ENCODE measurements around the gene ZNF280D.
"Not testable (repeated sequence)": the region's sequence is repeated elsewhere in the genome, so short reads cannot be mapped to it uniquely, and the experiment has no call there.

The ZNF280D gene, protein sequence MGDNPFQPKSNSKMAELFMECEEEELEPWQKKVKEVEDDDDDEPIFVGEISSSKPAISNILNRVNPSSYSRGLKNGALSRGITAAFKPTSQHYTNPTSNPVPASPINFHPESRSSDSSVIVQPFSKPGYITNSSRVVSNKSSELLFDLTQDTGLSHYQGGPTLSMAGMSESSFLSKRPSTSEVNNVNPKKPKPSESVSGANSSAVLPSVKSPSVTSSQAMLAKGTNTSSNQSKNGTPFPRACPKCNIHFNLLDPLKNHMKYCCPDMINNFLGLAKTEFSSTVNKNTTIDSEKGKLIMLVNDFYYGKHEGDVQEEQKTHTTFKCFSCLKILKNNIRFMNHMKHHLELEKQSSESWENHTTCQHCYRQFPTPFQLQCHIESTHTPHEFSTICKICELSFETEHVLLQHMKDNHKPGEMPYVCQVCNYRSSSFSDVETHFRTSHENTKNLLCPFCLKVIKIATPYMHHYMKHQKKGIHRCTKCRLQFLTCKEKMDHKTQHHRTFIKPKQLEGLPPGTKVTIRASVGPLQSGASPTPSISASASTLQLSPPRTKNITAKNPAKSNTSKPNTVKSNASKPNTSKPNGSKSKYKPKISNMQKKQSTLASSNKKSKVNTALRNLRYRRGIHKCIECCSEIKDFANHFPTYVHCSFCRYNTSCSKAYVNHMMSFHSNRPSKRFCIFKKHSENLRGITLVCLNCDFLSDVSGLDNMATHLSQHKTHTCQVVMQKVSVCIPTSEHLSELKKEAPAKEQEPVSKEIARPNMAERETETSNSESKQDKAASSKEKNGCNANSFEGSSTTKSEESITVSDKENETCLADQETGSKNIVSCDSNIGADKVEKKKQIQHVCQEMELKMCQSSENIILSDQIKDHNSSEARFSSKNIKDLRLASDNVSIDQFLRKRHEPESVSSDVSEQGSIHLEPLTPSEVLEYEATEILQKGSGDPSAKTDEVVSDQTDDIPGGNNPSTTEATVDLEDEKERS

DNA sequence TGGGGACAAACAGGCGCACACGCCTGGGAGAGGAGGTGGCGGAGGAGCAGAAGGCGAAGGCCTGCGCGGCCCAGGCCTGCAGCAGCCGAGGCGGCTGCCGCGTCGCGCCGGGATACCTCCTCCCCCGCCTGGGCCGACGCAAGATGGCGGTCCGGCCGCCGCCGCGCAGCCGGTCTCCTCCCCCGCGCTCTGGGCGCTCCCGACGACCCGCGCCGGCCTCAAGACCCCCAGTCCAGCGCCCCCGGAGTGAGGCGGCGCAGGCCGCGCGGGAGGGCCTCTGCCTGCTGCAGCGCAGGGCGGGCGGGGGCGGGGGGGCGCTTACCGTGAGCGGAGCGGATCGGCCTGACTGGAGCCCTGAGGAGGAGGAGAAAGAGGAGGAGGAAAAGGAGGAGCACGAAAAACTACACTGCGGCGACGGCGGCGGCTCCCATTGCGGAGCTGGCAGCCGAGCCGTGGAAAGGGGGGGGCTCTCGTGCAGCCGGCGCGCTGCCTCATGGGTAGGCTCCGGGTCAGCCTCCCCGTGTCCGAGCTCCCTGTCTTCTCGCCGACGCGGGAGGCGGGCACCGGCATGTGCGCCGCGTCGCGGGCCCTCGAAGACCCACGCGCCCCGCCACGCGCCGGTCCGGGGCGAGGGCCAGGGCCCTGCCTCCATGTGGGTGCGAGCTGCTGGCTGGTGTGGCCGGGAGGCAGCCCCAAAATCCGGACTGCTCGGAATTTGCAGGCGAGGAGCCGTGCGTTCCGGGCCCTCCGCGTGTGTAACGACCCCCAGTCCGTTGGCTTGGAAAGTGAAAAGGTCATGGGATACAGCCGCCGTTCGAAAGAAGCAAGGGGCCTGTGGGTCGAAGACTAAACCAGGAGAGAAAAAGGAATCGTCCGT, at the start of gene ZNF280D:
ZNF280D (minus strand) TSS at position 374 of the 877 bp plus-strand sequence. CDS start 26,400 bp downstream, outside the sequence.
- DNase-seq = peak; percentile 85

DNA sequence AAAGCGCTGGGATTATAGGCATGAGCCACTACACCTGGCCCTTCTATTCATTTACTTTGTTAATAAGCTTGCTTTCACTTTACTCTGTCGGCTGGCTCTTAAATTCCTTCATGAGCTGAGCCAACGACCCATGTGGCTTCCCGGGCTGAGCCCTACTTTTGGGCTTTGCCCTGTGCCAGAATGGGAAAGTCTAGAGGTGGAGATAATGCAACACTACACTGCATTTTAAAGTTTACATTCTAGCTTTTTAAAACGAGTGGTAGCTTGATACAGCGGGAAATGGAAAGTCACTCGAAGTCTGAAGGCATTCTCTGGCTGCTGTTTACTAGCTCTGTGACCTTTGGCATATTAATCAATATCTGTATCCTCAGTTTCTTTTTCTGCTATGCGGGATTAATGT, 49.0 kb upstream of the ZNF280D start:
- DNase-seq = no peak

DNA sequence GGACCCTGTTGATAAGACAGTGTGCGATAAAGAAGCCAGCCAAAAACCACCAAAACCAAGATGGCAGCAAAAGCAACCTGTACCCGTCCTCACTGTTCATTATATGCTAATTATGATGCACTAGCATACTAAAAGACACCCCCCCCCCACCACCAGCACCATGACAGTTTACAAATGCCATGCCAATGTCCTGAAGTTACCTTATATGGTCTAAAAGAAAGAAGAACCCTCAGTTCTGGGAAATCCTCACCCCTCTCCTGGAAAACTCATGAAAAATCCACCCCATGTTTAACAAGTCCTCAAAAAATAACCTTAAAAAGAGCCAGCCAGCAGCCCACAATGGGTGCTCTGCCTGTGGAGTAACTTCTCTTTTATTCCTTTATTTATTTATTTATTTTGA, 48.4 kb upstream of the ZNF280D start:
- no peak for DNase-seq

DNA sequence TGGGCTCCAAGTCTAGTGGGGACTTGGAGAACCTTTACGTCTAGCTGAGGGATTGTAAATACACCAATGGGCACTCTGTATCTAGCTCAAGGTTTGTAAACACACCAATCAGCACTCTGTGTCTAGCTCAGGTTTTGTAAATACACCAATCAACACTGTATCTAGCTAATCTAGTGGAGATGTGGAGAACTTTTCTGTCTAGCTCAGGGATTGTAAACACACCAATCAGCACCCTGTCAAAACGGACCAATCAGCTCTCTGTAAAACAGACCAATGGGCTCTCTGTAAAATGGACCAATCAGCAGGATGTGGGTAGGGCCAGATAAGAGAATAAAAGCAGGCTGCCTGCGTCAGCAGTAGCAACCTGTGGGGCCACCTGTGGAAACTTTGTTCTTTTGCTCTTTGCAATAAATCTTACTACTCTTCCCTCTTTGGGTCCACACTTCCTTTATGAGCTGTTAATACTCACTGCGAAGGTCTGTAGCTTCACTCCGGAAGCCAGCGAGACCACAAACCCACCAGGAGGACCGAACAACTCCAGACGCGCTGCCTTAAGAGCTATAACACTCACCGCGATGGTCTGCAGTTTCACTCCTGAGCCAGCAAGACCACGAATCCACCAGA, 46.9 kb upstream of the ZNF280D start:
- DNase-seq = peak; percentile 6

DNA sequence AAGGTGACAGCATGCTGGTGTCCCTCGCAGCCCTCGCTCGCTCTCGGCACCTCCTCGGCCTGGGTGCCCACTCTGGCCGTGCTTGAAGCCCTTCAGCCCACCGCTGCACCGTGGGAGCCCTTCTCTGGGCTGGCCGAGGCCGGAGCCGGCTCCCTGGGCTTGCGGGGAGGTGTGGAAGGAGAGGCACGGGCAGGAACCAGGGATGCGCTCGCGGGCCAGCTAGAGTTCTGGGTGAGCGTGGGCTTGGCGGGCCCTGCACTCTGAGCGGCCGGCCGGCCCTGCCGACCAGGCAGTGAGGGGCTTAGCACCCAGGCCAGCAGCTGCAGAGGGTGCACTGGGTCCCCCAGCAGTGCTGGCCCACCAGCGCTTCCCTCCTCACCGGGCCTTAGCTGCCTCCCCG, 46.1 kb upstream of the ZNF280D start:
- not testable (repeated sequence) for DNase-seq

DNA sequence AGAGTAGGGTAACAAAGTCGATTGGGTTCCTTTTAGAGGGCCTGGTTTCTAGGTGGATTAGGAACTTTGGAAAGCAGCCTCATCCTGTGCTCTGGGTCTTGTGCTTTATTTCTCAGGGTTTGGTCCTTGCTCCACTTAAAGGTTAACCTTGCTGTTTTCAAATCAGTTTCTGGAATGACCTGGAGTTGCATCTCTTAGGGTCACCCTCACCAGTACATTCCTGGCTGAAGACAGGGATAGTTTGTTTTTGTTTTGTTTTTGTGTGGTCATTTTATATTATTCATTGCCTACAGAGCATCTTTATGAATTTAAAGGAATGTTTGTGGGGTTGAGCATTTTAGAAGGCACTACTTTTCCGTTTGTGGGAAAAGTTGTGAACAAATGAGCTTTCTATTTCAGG, 45.5 kb upstream of the ZNF280D start:
- DNase-seq = no peak

DNA sequence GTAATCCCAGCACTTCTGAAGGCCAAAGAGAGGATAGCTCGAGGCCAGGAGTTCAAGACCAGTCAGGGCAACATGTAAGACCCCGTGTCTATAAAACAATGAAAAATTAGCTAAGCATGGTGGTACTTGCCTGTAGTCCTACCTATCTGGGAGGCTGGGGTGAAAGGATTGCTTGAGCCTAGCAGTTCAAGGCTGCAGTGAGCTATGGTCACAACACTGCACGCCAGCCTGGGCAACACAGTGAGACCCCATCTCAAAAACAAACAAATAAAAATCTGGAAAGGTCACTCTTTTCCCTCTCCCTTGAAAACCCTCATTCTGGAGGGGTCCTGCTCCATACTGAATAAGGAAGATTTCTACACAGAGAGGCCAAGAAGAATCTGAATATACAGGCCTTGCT, 43.5 kb upstream of the ZNF280D start:
- DNase-seq = no peak

DNA sequence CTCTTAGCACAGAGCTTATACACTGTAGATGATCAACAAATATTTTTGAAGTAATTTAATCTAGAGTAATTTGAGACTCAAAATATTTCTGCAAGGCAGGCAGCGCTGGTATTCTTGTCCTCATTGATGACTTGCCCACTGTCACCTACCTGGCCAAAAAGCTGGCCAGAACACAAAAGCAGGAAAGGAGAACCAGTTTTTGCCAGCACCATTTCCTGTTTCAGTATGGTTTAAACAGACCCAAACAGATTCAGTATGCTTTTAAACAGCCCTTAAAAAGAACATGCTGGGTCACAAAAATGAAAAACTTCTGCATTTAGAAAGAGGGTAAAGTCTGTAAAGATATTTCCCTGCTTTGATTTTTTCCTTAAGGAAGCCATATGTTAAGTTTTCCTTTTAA, 42.3 kb upstream of the ZNF280D start:
- no peak for DNase-seq

DNA sequence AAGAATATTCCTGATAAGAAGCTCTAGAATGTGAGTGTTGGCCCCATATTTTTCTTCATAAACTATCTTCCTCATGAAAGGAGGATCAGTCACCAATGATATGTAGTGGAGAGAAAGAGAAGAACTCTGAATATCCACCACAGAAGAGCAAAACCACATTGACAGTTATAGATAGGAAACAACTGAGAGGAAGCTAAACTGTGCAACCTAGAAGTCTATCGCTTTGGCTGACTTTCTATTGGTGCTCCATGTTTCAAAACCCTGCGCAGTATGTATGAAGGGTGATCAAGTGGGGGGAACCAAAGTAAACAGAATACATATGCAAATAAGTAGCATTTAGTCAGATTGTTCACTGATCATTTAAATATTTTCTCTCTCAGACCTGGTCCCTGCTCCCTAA, 41.0 kb upstream of the ZNF280D start:
- no peak for DNase-seq

DNA sequence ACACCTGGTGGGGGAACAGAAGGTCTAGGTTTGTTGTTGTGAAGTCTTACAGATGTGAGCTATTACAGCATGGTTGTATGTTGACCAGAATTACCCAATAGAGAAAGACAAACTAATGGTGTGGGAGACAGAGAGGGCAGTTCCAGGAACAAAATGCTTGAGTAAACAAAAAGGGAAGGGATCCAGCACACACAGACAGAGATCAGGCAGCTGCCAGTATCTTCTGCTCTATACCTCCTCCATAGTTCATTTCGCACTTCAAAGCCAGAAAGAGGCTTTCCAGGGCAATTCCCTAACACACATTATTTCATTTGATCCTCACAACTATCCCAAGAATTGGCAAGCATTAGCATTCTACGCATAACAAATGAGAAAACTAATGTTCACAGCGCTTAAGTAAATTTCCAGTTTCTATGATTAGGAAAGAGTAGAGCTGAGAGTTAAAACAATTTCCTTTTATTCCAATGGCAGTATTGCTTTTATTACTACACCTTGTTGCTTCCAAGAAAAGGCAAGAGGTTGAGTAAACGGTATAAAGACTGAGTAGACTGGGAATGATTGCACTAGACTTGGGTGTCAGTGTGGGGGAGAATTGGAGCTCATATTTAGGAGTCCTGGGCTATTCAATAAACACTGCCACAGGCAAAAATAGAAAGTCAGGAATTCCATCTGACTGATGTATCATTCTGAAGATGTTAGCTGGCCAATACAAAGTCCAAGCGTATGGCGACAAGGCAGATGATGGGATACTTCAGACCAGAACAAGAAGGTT, 39.7 kb upstream of the ZNF280D start:
- no peak for DNase-seq

DNA sequence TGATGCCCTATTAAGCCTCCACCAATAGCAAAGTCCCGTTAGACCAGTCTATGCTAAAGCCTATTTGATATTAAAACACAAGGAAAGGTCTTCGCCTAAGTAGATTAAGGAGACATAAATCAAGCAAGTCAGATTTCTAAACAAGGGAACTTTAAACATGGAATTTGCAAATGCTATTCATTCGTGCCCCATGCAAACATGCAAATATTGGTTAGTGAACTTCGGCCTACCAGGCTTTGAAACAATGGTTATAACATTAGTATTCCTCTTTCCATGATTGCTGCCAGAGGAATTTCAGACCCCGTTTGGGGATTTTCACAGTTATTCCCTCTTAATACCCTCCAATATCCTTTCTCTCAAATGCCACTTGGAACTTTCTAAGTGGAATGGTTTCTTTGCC, 36.9 kb upstream of the ZNF280D start:
- no peak for DNase-seq

DNA sequence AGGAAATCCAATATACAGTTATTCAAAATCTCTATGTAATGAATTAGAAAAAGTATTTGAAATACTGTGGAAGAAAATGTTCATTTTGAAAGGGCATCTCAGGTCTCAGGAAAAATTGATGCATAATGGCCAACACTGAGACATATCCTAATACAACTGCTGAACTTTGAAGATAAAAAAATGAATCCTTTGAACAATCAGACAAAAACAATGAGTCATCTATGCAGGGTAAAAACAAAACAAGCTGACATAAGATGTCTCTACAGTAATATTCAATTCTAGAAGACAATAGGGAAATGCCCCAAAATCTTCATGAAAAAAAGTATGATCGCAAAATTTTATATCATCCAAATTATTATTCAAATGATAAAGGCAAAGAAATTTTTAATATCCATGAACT, 34.0 kb upstream of the ZNF280D start:
- no peak for DNase-seq

DNA sequence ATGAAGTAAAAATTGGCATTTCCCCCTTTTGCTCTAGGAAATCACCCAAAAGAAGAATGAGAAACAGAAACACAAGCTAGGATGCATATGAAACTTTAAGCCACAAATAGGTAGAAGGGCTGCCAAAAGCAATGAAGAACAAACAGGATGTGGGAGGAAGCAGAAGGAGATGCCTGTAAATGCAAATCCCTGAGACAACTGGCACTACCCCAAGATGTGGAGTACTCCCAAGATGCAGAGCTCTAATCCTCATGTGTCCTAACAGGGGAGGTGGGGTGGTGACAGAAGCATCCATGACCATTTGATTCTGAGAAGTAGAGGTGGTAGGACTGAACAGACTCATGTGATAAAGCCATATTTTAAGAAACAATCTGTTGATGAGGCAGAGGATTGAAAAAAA, 31.9 kb upstream of the ZNF280D start:
- no peak for DNase-seq

DNA sequence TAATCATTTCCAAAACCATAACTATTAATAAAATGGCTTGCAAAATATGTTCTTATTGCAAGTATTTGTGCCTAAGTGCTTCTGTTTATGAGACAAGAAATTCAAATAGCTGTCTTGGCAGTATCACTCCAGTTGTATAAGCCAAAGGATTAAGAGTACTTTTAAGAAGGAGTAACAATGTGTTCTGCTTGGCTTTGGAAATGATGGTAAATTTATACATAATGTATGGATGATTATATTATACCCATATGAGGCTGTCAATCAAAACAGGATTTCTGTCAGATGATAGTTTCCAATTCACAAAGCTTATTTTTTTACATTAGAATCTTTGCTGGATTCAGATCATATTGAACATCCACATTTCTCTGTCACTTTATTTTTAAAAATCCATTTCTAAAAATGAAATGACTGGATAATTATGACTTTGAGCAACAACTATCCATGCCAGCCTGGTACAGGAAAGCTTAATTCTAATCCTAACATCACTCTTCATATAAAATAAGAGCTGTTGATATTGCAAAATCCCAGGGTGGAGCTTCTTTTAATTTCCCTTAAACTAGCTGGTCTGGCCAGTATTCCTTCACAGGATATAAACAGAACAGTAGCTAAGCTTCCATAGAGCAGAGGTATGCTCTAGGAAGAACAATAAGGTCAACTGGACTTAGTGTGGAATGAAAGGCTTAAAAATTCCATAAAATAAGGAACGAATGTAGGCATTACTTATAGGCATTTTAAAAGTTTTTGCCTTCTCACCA, 30.0 kb upstream of the ZNF280D start:
- DNase-seq = no peak

DNA sequence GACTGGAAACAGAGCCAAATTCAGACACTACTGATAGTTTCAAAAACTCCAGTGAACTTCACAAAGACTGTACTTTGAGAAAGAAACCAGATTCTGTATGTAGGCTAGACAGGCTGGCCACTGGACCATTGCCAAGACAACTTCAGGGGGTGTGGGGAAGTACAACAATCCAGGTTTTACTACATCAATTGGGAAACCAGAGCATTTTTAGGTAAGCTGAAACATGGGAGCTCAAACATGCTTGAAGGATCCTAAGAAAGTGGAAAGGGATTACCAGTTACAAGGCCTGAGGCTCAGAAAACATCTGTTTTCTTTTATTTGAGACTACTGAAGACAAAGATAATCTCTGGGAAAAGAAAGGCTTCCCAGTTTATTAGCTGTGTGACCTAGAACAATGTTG, 26.9 kb upstream of the ZNF280D start:
- DNase-seq = no peak

DNA sequence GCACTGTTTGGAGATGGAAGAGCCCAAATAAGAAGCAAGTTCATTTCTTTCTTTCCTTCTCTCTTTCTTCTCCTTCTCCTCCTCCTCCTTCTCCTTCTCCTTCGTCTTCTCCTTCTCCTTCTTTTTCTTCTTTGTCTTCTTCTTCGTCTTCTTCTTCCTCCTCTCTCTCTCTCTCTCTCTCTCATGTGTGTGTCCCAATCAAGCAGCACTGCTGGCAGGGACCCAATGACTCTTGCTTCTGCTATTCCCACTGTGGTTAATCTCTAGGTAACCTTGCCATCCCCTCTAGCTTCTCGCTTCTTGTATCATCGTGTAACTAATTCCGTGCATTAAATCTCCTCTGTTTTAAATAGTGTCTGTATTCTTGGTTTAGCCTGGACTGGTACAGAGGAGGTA, 26.1 kb upstream of the ZNF280D start:
- DNase-seq = no peak

DNA sequence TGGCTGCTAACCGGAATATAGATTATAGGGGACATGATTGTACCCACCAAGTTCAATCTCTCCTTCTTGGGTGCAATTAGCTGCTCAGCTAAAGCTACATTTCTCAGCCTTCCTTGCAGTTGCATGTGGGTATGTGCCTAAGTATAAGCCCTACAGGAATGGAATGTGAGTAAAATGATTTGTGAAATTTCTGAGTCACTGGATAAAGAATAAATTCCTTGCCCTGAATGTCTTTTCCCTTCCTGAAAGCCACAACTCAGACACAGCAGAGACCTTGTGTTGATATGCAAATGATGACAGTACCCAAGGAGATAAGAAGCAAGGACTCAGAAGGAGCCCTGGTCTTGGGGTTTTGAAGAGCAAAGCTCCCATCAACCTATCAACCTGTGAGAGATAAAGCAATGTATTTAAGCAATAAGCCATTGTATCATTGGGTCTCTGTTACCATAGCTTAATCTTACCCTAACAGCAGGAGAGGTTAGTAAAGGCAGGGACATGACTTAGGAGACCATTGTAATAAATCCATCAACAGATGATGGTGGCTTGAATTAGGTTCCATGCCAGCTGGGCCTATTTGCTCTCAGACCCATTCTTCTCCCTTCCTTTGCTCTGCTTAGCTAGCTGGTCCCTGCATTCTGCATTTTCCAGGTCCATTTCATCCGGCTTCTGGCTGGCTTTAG, 25.6 kb upstream of the ZNF280D start:
- no peak for DNase-seq

DNA sequence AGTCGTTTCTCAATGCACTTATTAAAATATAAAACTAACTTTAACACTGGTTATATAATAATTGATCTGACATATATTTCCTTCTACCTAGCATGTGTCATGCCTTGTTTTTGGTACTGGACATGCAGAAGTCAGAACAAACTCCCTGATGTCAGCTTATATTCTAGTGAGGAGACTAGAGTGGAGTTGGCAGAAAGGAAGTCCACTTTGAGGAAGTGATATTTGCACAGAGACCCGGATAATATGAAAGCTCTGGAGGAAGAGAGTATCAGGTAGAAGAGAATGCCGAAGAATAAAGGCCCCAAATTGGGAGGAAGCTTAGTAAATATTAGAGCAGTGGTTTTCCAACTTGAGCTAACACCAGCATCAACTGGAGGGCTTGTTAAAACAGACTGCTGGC, 24.6 kb upstream of the ZNF280D start:
- DNase-seq = no peak

DNA sequence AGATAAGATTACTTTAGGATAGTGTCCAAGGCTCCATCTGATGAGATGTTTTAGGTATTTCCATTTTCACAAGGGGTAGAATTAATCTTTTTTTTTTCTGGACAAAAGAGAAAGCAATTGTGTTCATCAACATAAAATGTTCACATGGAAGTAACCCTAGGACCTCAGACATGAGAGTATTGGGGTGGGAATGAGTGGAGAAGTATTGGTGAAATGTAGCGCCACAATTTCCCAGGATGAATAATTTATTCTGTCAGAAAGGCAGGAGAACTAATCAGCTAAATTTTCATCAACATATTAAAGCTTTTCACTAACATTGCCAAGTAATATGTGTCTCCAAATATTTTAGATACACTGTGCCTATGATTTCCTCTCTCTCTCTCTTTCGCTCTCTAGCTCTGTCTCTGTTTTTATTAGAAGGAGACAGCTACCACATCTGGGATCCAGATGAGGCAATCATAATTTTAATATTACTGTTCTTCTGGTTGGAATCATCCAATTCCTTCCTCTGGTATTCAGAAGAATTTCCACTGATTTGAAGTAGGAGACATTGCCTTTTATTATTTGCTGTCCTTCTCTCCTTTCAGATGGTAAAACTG, 21.6 kb upstream of the ZNF280D start:
- no peak for DNase-seq

DNA sequence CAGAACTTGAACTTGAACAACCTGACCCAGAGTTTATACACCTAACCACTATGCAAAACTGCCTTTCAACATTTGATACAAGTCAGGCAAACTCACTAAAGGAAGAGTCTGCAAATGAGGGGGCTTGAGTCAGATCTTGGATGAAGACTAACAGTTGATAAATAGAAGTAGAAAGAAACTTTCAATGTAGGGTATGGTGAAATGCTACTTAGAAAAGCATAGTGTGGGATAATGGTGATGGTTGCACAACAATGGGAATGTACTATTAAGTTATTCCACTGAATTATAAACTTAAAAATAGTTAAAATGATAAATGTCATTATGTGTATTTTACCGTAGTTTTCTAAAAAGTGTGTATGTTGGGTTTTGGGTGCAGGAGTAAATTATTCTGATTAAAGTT, 19.7 kb upstream of the ZNF280D start:
- no peak for DNase-seq
